ENCODE results near the gene TXNDC9.

GRCh38 chr2:99279969-99280695 lies 56.0 kb downstream of the TXNDC9 start:
- TF ChIP-seq EZH2 (IDR thresholded peaks at IDR 0.05; ENCODE audit: low read depth) (no peak), CTCF (conservative IDR thresholded peaks at IDR 0.05) (no peak)
